Neural progenitor cell (in vitro differentiated cells): ENCODE measurements around the gene NCAPG2. TPM values are rescaled to one million over a fixed set of nuclear protein-coding genes. Genes with fewer than 3 reads are reported as not detected.

Experiments used
- DNase-seq: peaks from one replicate; pipeline ENCODE4 v3.0.0-alpha.2; 2016; ENCODE audit warnings: low spot score
- H2AFZ ChIP-seq: fragments of 200-600 bp; sonication (generic); replicated peaks from 2 replicates; pipeline ENCODE4 v1.6.1; 2016; ENCODE audit warnings: antibody characterized with exemption
- H3F3A ChIP-seq: fragments of 200-600 bp; sonication (generic); 2 replicates; pipeline ENCODE4 v1.6.1; 2016; ENCODE audit warnings: antibody characterized with exemption, low read depth
- H3K27ac ChIP-seq: fragments of 200-600 bp; sonication (generic); 2 replicates; pipeline ENCODE4 v1.5.1; 2016; ENCODE audit warnings: mild to moderate bottlenecking
- H3K27me3 ChIP-seq: fragments of 200-600 bp; sonication (generic); 2 replicates; pipeline ENCODE4 v1.6.1; 2016; ENCODE audit warnings: mild to moderate bottlenecking, moderate library complexity
- H3K36me3 ChIP-seq: fragments of 200-600 bp; sonication (generic); 2 replicates; pipeline ENCODE4 v1.5.1; 2016
- H3K4me1 ChIP-seq: fragments of 200-600 bp; sonication (generic); 2 replicates; pipeline ENCODE4 v1.6.1; 2016; ENCODE audit warnings: mixed run types
- H3K4me2 ChIP-seq: fragments of 200-600 bp; sonication (generic); 2 replicates; pipeline ENCODE4 v1.6.1; 2016
- H3K4me3 ChIP-seq: fragments of 200-600 bp; sonication (generic); 2 replicates; pipeline ENCODE4 v1.5.1; 2016
- H3K79me2 ChIP-seq: fragments of 200-600 bp; sonication (generic); 2 replicates; pipeline ENCODE4 v1.6.1; 2016; ENCODE audit warnings: low read depth
- H3K9ac ChIP-seq: fragments of 200-600 bp; sonication (generic); 2 replicates; pipeline ENCODE4 v1.6.1; 2016
- H3K9me3 ChIP-seq: fragments of 200-600 bp; sonication (generic); 2 replicates; pipeline ENCODE4 v1.5.1; 2016; ENCODE audit warnings: low read depth
- H4K20me1 ChIP-seq: fragments of 200-600 bp; sonication (generic); 2 replicates; pipeline ENCODE4 v1.6.1; 2016; ENCODE audit warnings: low read depth
- H3K27ac Mint-ChIP-seq: 3 replicates; pipeline ENCODE4 v1.8.0; 2021; ENCODE audit warnings: mixed read lengths
- H3K27me3 Mint-ChIP-seq: 2 replicates; pipeline ENCODE4 v1.8.0; 2022; ENCODE audit warnings: low read depth, mild to moderate bottlenecking, inconsistent platforms, moderate library complexity, mixed read lengths; ENCODE audit not compliant: insufficient read depth
- H3K36me3 Mint-ChIP-seq: 3 replicates; pipeline ENCODE4 v1.8.0; 2021; ENCODE audit warnings: mixed read lengths
- H3K4me1 Mint-ChIP-seq: 3 replicates; pipeline ENCODE4 v1.8.0; 2021; ENCODE audit warnings: mixed read lengths
- H3K4me3 Mint-ChIP-seq: 3 replicates; pipeline ENCODE4 v1.8.0; 2021; ENCODE audit warnings: mild to moderate bottlenecking, moderate library complexity, mixed read lengths
- H3K9me3 Mint-ChIP-seq: 3 replicates; pipeline ENCODE4 v1.8.0; 2020; ENCODE audit warnings: mixed read lengths
- EZH2 ChIP-seq: fragments of 200-600 bp; sonication (generic); IDR thresholded peaks from 2 replicates; pipeline ENCODE4 v1.6.1; 2017; ENCODE audit warnings: antibody characterized with exemption, mild to moderate bottlenecking, moderate library complexity
- EZH2phosphoT487 ChIP-seq: fragments of 200-600 bp; sonication (generic); IDR thresholded peaks from 2 replicates; pipeline ENCODE4 v1.6.1; 2017; ENCODE audit warnings: antibody characterized with exemption
- total RNA-seq: library from RNA; depleted of rRNA; stranded (reverse); fragments of >200 nt; gene quantifications from 2 replicates; pipeline ENCODE4 v1.2.3, GENCODE V29; 2015; ENCODE audit warnings: low replicate concordance
- TF ChIP-seq, protein P1 (sequence below): fragments of 200-600 bp; sonication (generic); IDR thresholded peaks from 2 replicates; pipeline ENCODE4 v1.5.1; 2017; ENCODE audit warnings: antibody characterized with exemption, mild to moderate bottlenecking

The NCAPG2 gene
- total RNA-seq, 1 donor from 2014 or later, result 89.6 TPM

DNA sequence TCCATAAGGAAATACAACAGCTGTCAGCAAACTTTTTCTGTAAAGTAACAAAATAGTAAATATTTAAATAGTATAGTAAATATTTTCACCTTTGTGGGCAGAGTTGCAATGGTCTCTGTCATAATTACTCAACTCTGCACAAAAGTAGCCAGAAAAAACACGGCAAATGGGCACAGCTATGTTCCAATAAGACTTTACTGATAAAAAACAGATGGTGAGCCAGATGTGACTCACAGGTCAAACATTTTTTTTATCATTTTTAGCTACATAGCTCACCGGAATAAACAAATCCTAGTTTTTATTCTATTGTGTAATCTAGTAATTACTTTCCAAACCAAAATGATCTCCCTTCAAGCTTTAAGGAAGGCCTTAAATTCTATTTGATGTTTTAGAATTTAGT is 55.3 kb downstream of the NCAPG2 start:
- H3K9me3 Mint-ChIP-seq, result no peaks in the 10 kb centered on the region

DNA sequence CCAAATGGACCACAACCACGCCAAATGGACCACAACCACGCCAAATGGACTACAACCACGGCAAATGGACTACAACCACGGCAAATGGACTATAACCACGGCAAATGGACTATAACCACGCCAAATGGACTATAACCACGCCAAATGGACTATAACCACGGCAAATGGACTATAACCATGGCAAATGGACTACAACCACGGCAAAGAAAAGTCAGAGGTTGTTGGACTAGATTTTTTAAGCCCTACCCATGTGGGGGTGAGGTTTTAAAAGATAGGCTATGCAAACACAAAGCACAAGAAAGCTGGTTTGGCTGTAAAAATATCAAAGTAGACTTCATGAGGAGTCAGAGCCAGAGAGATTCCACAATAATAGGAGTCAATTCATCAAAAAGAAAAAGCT is 55.8 kb downstream of the NCAPG2 start:
- TF ChIP-seq, protein P1, sequence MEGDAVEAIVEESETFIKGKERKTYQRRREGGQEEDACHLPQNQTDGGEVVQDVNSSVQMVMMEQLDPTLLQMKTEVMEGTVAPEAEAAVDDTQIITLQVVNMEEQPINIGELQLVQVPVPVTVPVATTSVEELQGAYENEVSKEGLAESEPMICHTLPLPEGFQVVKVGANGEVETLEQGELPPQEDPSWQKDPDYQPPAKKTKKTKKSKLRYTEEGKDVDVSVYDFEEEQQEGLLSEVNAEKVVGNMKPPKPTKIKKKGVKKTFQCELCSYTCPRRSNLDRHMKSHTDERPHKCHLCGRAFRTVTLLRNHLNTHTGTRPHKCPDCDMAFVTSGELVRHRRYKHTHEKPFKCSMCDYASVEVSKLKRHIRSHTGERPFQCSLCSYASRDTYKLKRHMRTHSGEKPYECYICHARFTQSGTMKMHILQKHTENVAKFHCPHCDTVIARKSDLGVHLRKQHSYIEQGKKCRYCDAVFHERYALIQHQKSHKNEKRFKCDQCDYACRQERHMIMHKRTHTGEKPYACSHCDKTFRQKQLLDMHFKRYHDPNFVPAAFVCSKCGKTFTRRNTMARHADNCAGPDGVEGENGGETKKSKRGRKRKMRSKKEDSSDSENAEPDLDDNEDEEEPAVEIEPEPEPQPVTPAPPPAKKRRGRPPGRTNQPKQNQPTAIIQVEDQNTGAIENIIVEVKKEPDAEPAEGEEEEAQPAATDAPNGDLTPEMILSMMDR, result no peak
- TF ChIP-seq EZH2 (no peak), EZH2phosphoT487 (no peak)
- H3K4me1 ChIP-seq, result no peaks in the 10 kb centered on the region
- H2AFZ ChIP-seq, result no peak overlapping the region
- H4K20me1 ChIP-seq, result no peaks in the 10 kb centered on the region
- Mint-ChIP-seq H3K36me3 (peaks cover 41% of the 10 kb centered on the region), H3K27ac (no peak overlapping the region), H3K27me3 (peaks cover 2% of the 10 kb centered on the region), H3K4me1 (no peaks in the 10 kb centered on the region), H3K4me3 (no peak overlapping the region), H3K9me3 (no peaks in the 10 kb centered on the region)
- no peak overlapping the region for H3K4me2 ChIP-seq
- peaks cover 24% of the 10 kb centered on the region for H3K79me2 ChIP-seq
- no peaks in the 10 kb centered on the region for H3K27me3 ChIP-seq
- no peaks in the 10 kb centered on the region for H3K9me3 ChIP-seq
- H3K4me3 ChIP-seq, result no peak overlapping the region
- no peak overlapping the region for H3K27ac ChIP-seq
- H3K9ac ChIP-seq, result no peak overlapping the region
- peaks cover 37% of the 10 kb centered on the region for H3K36me3 ChIP-seq
- peaks cover 5% of the 10 kb centered on the region for H3F3A ChIP-seq
- no peak for DNase-seq

More for the DNA sequence above, 55.3 kb downstream of the NCAPG2 start:
- H3K36me3 ChIP-seq, result peaks cover 36% of the 10 kb centered on the region
- H3K27me3 Mint-ChIP-seq, result peaks cover 2% of the 10 kb centered on the region
- H3K27ac Mint-ChIP-seq, result no peak overlapping the region
- no peaks in the 10 kb centered on the region for H3K27me3 ChIP-seq
- no peaks in the 10 kb centered on the region for H3K9me3 ChIP-seq
- DNase-seq, result no peak
- H3K9ac ChIP-seq, result no peak overlapping the region
- no peak overlapping the region for H3K4me2 ChIP-seq
- no peaks in the 10 kb centered on the region for H3K4me1 ChIP-seq
- no peak overlapping the region for H3K4me3 Mint-ChIP-seq
- H4K20me1 ChIP-seq, result no peaks in the 10 kb centered on the region
- TF ChIP-seq EZH2phosphoT487, result no peak
- no peak for TF ChIP-seq EZH2
- TF ChIP-seq, protein P1, result no peak
- H3K4me1 Mint-ChIP-seq, result no peaks in the 10 kb centered on the region
- H3F3A ChIP-seq, result peaks cover 5% of the 10 kb centered on the region
- H2AFZ ChIP-seq, result no peak overlapping the region
- no peak overlapping the region for H3K27ac ChIP-seq
- peaks cover 24% of the 10 kb centered on the region for H3K79me2 ChIP-seq
- no peak overlapping the region for H3K4me3 ChIP-seq
- H3K36me3 Mint-ChIP-seq, result peaks cover 39% of the 10 kb centered on the region

DNA sequence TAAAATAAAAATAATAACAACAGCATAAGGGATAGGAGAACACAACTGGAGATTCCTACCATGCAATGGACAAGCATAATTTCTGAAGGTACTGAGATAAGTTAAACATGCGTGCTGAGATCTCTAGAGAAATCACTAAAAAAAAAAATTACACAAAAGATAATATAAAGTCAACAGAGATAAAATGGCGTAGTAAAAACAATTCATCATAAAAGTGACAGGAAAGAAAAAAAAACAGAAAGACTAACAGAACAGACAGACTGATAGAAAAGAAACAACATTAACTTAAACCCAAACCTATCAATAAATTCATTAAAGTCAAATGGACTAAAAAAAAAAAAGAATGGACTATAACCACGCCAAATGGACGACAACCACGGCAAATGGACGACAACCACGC is 56.4 kb downstream of the NCAPG2 start:
- Histone ChIP-seq H3K4me2 (no peak overlapping the region), H4K20me1 (no peaks in the 10 kb centered on the region), H3K79me2 (peaks cover 24% of the 10 kb centered on the region), H3K9ac (no peak overlapping the region), H3F3A (peaks cover 5% of the 10 kb centered on the region), H3K27ac (no peak overlapping the region), H3K4me3 (no peak overlapping the region), H2AFZ (no peak overlapping the region), H3K9me3 (no peaks in the 10 kb centered on the region), H3K27me3 (no peaks in the 10 kb centered on the region), H3K36me3 (peaks cover 40% of the 10 kb centered on the region), H3K4me1 (no peaks in the 10 kb centered on the region)
- no peaks in the 10 kb centered on the region for H3K9me3 Mint-ChIP-seq
- H3K27ac Mint-ChIP-seq, result no peak overlapping the region
- H3K36me3 Mint-ChIP-seq, result peaks cover 41% of the 10 kb centered on the region
- H3K4me3 Mint-ChIP-seq, result no peak overlapping the region
- TF ChIP-seq EZH2 (no peak), EZH2phosphoT487 (no peak)
- TF ChIP-seq, protein P1, result no peak
- no peaks in the 10 kb centered on the region for H3K4me1 Mint-ChIP-seq
- DNase-seq, result no peak
- H3K27me3 Mint-ChIP-seq, result peaks cover 2% of the 10 kb centered on the region

DNA sequence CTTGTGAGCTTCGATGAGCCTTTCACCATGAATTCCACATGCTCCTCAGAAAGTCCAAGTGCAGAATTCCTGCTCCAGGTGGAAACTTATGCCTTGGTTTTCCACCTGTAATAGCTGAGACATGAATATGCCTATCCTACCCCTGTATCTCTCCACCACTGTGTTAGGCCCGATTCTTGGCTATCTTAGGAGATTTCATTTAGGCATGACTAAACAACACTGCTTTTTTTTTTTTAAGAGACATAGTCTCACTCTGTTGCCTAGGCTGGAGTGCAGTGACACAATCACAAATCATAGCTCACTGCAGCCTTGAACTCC is 57.2 kb downstream of the NCAPG2 start:
- H3K4me2 ChIP-seq, result no peak overlapping the region
- Mint-ChIP-seq H3K27ac (no peak overlapping the region), H3K4me3 (no peak overlapping the region), H3K27me3 (peaks cover 2% of the 10 kb centered on the region), H3K36me3 (peaks cover 42% of the 10 kb centered on the region), H3K9me3 (no peaks in the 10 kb centered on the region), H3K4me1 (no peaks in the 10 kb centered on the region)
- peaks cover 24% of the 10 kb centered on the region for H3K79me2 ChIP-seq
- no peak overlapping the region for H3K4me3 ChIP-seq
- peaks cover 5% of the 10 kb centered on the region for H3F3A ChIP-seq
- H3K9me3 ChIP-seq, result no peaks in the 10 kb centered on the region
- H3K27ac ChIP-seq, result no peak overlapping the region
- no peaks in the 10 kb centered on the region for H4K20me1 ChIP-seq
- H3K9ac ChIP-seq, result no peak overlapping the region
- DNase-seq, result no peak
- H3K36me3 ChIP-seq, result peaks cover 41% of the 10 kb centered on the region
- no peaks in the 10 kb centered on the region for H3K27me3 ChIP-seq
- no peaks in the 10 kb centered on the region for H3K4me1 ChIP-seq
- no peak overlapping the region for H2AFZ ChIP-seq
- TF ChIP-seq EZH2phosphoT487 (no peak), EZH2 (no peak)
- TF ChIP-seq, protein P1, result no peak
